ENCODE data around the gene RAB3IL1. TPM values are rescaled to one million over a fixed set of nuclear protein-coding genes. Genes with fewer than 3 reads are reported as not detected.

RAB3IL1 gene
- polyA plus RNA-seq, 1 donor: 31.7 TPM

- DNase-seq: no peak
Observed at GRCh38 chr11:61952882-61953281, 35.5 kb upstream of the RAB3IL1 start.

- no peak for DNase-seq
Observed at GRCh38 chr11:61951484-61952135, 34.2 kb upstream of the RAB3IL1 start.

- no peak for DNase-seq
Observed at GRCh38 chr11:61950035-61950547, 32.7 kb upstream of the RAB3IL1 start, which contains the start of gene BEST1. TSS of gene BEST1 (plus strand) at chr11:61950351. CDS start at chr11:61951807, 1,456 bp downstream.

GRCh38 chr11:61949169-61950034 lies 32.0 kb upstream of the RAB3IL1 start:
- peak; percentile 76 for DNase-seq

GRCh38 chr11:61948505-61948904 lies 31.1 kb upstream of the RAB3IL1 start:
- no peak for DNase-seq

- peak; percentile 93 for DNase-seq
Observed at GRCh38 chr11:61947486-61948210, 30.3 kb upstream of the RAB3IL1 start.

- no peak for DNase-seq
Observed at GRCh38 chr11:61946894-61947293, 29.5 kb upstream of the RAB3IL1 start.

- no peak for DNase-seq
Observed at GRCh38 chr11:61945191-61945590, 27.8 kb upstream of the RAB3IL1 start.

GRCh38 chr11:61940466-61940865 lies 23.1 kb upstream of the RAB3IL1 start:
- DNase-seq: no peak

- DNase-seq: no peak
Observed at GRCh38 chr11:61935861-61936260, 18.5 kb upstream of the RAB3IL1 start.

- DNase-seq: no peak
Observed at GRCh38 chr11:61930933-61931332, 13.6 kb upstream of the RAB3IL1 start.

- DNase-seq: no peak
Observed at GRCh38 chr11:61928606-61929005, 11.2 kb upstream of the RAB3IL1 start.

- no peak for DNase-seq
Observed at GRCh38 chr11:61927501-61927900, 10.1 kb upstream of the RAB3IL1 start.

GRCh38 chr11:61926235-61926634 lies 8.9 kb upstream of the RAB3IL1 start:
- DNase-seq: no peak

GRCh38 chr11:61925736-61926135 lies 8.4 kb upstream of the RAB3IL1 start:
- no peak for DNase-seq

GRCh38 chr11:61924064-61924455 lies 6.7 kb upstream of the RAB3IL1 start:
- DNase-seq: peak; percentile 75

- DNase-seq: peak; percentile 92
Observed at GRCh38 chr11:61923166-61924063, 6.0 kb upstream of the RAB3IL1 start.

GRCh38 chr11:61922539-61922938 lies 5.2 kb upstream of the RAB3IL1 start:
- peak; percentile 88 for DNase-seq

GRCh38 chr11:61921446-61921845 lies 4.1 kb upstream of the RAB3IL1 start:
- no peak for DNase-seq

GRCh38 chr11:61919705-61920631 lies 2.6 kb upstream of the RAB3IL1 start:
- DNase-seq: no peak

Data from hindlimb muscle (tissue), 1 donor.